Prostate gland (tissue), 2 donors: ENCODE results near the gene FBXL17.

Experiments
- CTCF ChIP-seq, 4 experiments: fragments of 200-600 bp in 2 of 4; fragments of 450-650 bp in 2 of 4; sonication (generic) in 2 of 4; IDR thresholded peaks; 1 replicate in 3 of 4; 2 replicates in 1 of 4; pipeline ENCODE4 v1.5.1; 2016 to 2019; ENCODE audit warnings: antibody characterized with exemption in 4 of 4, mild to moderate bottlenecking in 2 of 4, moderate library complexity in 2 of 4
- POLR2A ChIP-seq: fragments of 450-650 bp; IDR thresholded peaks from one replicate; pipeline ENCODE4 v1.6.1; 2016; ENCODE audit warnings: antibody characterized with exemption, mild to moderate bottlenecking
- POLR2AphosphoS5 ChIP-seq: sonication (generic); formaldehyde crosslinking; IDR thresholded peaks from one replicate; pipeline ENCODE4 v1.6.1; 2017; ENCODE audit warnings: antibody characterized with exemption

GRCh38 chr5:108373426-108373825 is 8.5 kb downstream of the FBXL17 start:
- TF ChIP-seq CTCF (IDR thresholded peaks at IDR 0.05) (no peak), POLR2AphosphoS5 (no peak), POLR2A (no peak)
